Skin epidermis (tissue), 12 donors: ENCODE data around the gene PDE4D.

Experiments
- H3K27ac ChIP-seq, 21 experiments: fragments of 200-600 bp; sonication (generic) in 11 of 21; one replicate each; pipeline ENCODE4 v1.5.0; 2020; ENCODE audit warnings: mild to moderate bottlenecking in 3 of 21, inconsistent platforms in 2 of 21, moderate library complexity in 2 of 21
- H3K4me3 ChIP-seq, 7 experiments: fragments of 200-600 bp; sonication (generic) in 2 of 7; one replicate each; pipeline ENCODE4 v1.5.0; 2020; ENCODE audit warnings: inconsistent platforms in 2 of 7, mild to moderate bottlenecking in 2 of 7, moderate library complexity in 1 of 7

The PDE4D gene

GRCh38 chr5:59371525-59372127, 521.9 kb downstream of the PDE4D start:
- no peak overlapping the region for H3K27ac ChIP-seq
- no peak overlapping the region for H3K4me3 ChIP-seq

- H3K4me3 ChIP-seq: no peak overlapping the region
- H3K27ac ChIP-seq: no peak overlapping the region
Observed at GRCh38 chr5:59368951-59369350, 524.6 kb downstream of the PDE4D start.

- Histone ChIP-seq H3K27ac (no peak overlapping the region), H3K4me3 (no peak overlapping the region)
Observed at GRCh38 chr5:59367791-59368394, 525.6 kb downstream of the PDE4D start.

- H3K27ac ChIP-seq: no peak overlapping the region
Observed at GRCh38 chr5:59366784-59367183, 526.7 kb downstream of the PDE4D start.

DNA sequence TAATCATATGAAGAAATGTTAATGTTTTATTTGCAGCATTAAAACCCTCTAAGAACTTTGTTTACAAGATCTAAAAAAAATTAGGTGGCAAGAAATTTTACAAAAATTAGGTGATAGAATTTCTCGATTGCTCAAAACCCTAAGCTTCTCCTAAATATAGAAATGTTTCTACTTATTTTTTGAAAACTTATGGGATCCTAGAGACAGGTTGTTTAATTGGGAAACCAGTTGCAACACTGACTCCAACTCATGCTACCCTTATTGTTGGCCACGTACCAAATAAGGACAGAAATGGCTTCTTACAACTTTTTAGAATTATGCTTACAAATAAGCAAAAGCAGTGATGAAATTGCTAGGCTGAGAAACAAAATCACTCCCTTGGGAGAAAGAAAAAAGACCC, 531.1 kb downstream of the PDE4D start:
- Histone ChIP-seq H3K4me3 (no peak overlapping the region), H3K27ac (no peak overlapping the region)

More at GRCh38 chr5:59366784-59367183, 526.7 kb downstream of the PDE4D start:
- no peak overlapping the region for H3K4me3 ChIP-seq

- Histone ChIP-seq H3K4me3 (no peak overlapping the region), H3K27ac (no peak overlapping the region)
Observed at GRCh38 chr5:59361454-59361853, 532.1 kb downstream of the PDE4D start.

DNA sequence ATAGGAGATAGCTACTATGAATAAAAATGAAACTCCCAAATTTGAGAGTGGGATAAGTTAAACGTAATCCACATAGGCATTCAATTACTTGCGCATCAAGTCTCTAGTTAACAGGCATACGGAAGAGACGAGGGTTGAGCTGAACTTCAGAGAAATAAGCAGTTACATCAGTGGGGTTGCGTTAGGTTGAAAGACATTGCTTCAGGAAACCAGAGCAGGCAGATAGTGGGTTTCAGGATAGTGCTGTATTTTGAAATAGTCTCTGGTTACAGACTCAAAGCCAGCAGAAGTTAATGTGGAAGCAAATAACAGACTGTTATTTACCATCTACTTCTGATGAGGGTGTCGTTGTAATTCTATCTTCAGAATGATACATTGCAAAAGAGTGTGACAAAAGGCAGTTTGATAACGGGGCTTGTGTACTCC, 533.4 kb downstream of the PDE4D start:
- no peak overlapping the region for H3K4me3 ChIP-seq
- H3K27ac ChIP-seq: no peak overlapping the region

DNA sequence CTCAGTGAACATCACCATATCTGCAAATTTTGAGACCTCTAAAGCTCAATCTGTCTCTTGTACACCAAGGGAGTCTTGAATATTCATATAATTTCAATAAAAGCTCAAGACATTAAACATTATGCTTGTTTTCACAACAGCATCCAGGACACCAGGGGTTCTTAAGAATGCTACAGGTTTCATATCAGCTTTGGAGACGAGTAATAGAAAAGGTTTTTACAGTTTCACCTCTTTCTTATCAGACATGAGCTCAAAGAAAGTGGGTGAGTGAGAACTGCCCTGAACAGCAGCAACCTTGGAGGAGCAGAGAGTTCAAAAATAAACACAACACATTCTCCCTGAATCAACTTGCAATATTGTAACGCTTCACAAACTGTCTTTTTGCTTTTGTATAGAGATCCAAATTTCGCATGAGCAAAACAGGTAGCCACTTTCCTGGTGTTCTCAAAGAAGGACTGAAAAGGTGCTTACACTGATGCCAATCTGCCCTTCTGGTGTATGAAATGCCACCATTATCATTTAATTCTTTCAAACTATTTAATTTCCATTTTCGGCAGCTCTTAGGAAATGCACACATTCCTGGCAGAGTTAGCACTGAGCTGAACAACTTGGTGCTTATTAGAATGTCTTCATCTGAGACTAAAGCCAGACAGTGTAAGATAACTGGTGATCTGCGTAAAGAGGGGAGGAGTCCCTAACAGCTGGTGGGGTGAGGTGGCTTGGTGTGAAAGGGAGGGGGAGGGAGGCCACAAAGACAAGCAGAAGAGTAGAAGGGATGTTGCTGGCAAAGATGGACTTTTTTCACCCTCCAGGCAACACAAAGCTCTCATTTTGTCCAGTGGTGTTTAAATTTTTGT, 535.3 kb downstream of the PDE4D start:
- Histone ChIP-seq H3K27ac (no peak overlapping the region), H3K4me3 (no peak overlapping the region)

GRCh38 chr5:59357381-59357977, 536.0 kb downstream of the PDE4D start:
- no peak overlapping the region for H3K4me3 ChIP-seq
- H3K27ac ChIP-seq: no peak overlapping the region

- H3K4me3 ChIP-seq: no peak overlapping the region
- H3K27ac ChIP-seq: no peak overlapping the region
Observed at GRCh38 chr5:59356813-59357380, 536.6 kb downstream of the PDE4D start.

DNA sequence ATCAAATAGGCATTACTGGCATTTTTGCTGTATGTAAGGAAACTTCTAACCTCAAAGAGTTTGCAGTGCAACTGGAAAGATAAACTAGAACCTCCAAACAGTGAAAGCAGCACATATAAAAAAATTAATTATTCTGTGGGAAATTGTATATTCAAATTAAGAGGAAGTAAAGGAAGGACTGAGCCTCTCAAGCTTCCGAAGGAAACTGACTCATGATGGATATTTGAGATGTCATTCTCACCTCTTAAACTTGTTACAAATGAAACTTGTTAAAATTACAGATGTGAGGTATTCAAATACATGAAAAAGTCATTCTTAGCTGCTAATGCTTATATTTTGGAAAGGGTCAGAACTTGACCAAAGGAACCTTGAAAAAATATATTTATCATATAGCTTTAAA, 538.7 kb downstream of the PDE4D start:
- Histone ChIP-seq H3K4me3 (no peak overlapping the region), H3K27ac (no peak overlapping the region)

DNA sequence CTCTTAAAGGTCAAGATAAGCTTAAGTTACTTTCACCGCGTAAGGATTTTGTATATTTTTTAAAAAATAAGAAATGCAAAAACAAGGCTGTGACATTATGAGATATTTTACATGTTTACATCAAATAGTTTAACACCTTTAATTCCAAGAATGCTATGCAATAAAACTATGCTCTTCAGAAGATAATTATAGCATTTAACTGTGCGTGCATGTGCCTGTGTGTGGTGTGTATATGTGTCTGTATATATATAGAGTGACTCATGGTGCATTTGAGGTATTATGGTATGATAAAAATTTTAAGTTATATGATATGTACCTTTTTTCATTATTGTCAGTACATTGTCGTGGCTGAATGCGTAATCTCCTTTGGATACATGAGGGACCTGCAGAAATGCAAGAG, 539.3 kb downstream of the PDE4D start:
- H3K4me3 ChIP-seq: no peak overlapping the region
- H3K27ac ChIP-seq: no peak overlapping the region

DNA sequence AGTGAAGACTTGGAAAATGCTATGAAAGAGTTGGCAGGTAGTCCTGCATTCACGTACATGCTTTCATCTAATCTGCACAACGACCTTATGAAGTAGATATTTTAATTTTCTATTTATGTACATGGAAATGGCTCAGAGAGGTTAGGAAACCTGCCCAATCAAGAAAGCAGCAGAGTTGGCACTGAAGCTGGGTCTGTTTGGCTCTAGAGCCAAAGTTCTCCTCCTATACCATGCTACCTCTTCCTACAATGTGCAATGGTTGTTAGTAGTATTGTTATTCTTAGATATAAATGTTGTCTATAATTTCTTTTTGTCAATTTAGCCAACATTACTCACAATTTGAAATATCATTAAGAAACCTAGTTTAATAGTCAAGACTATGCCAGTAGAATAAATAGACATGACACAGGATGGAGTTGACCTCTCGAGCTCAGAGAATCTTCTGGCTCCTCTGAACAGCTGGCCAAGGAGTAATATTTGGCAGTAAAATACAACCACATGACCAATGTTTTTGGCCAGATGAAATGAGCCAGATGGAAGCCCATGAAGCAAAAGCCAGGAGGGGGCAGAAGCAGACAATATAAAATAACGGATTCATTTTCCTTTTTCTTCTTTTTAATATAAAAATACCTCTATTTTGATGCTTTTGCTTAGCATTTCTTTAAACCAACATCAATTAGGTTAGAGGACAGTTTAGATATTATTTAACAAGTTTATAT, 542.3 kb downstream of the PDE4D start:
- H3K27ac ChIP-seq: no peak overlapping the region
- no peak overlapping the region for H3K4me3 ChIP-seq

DNA sequence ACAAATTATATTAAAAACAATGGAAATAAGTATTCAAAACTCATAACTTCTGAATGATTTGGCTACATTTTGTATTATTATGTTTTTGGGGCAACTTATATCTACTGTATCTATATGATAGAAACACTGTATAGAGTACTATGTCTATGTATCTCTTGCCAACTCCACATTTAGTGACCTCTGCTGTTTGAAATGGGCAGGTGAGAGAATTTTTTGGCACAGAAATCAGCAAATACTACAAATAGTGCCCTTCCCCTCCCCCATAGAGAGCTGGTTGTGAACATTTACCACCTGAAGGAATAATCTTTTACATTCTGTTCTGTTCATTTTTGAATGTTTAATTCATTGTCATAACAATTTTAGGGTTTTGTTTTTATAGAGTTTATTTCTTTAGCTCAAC, 545.3 kb downstream of the PDE4D start:
- no peak overlapping the region for H3K27ac ChIP-seq
- H3K4me3 ChIP-seq: no peak overlapping the region

- Histone ChIP-seq H3K4me3 (no peak overlapping the region), H3K27ac (no peak overlapping the region)
Observed at GRCh38 chr5:59346982-59347381, 546.5 kb downstream of the PDE4D start.

- no peak overlapping the region for H3K4me3 ChIP-seq
- H3K27ac ChIP-seq: no peak overlapping the region
Observed at GRCh38 chr5:59346514-59346913, 547.0 kb downstream of the PDE4D start.

DNA sequence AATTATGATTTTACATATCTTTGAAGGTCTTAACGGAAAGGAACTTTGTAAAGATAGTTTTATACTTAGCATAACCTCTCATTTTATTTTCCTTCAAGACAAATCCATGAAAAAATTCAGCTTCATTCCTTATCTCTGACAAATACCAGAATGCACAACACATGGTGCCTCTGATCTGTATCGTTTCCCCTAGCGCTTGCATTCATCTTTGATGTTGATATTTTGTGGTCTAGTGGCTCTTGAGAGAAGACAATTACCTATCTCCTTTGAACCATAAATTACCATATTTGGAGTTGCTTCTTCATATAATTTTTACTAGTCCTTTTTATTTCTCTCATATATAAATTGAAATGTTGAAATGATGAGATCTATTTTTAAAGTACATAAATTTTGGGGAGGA, 551.3 kb downstream of the PDE4D start:
- no peak overlapping the region for H3K27ac ChIP-seq
- H3K4me3 ChIP-seq: no peak overlapping the region

DNA sequence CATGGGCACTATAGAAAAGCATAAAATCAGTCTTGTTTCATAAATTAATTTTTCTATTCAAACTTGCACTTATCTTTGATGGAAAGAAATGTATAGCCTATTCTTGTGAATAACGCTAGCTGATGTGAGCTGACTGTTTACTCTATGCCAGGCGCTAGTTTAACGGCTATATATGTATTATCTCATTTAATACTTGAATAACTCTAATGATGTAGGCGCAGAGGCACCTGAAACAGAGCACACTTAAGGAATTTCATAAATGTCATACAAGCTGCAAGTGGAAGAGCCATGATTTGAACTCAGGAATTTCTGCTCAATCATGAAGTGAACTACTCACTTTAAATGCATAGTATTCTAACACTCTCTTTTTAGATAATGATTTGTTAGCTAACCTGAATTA, 551.8 kb downstream of the PDE4D start:
- no peak overlapping the region for H3K4me3 ChIP-seq
- H3K27ac ChIP-seq: no peak overlapping the region

- H3K27ac ChIP-seq: no peak overlapping the region
- no peak overlapping the region for H3K4me3 ChIP-seq
Observed at GRCh38 chr5:59341155-59341554, 552.4 kb downstream of the PDE4D start.

DNA sequence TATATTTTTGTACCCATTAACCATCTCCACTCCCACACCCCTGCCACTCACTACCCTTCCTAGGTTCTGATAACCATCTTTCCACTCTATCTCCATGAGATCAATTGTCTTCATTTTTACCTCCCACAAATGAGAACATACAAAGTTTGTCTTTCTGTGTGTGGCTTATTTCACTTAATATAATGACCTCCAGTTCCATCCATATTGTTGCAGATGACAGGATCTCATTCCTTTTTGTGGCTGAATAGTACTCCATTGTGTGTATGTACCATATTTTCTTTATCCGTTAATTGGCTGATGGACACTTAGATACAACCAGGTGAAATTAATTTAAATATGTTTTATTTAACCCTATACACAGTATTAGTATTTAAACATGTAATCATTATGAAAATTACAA, 552.9 kb downstream of the PDE4D start:
- H3K4me3 ChIP-seq: no peak overlapping the region
- H3K27ac ChIP-seq: no peak overlapping the region
